GM21526 (cell line): ENCODE data around the gene SLC25A5.
"Not testable (repeated sequence)": the region's sequence is repeated elsewhere in the genome, so short reads cannot be mapped to it uniquely, and the experiment has no call there.

Experiments
- ATAC-seq: cut with Tn5 transposase; IDR thresholded peaks from one replicate; pipeline ENCODE4 v1.9.1; 2021; ENCODE audit warnings: moderate library complexity; ENCODE audit not compliant: unreplicated experiment, low FRiP score

Gene SLC25A5

GRCh38 chrX:119467842-119468550, at the start of gene SLC25A5:
TSS of gene SLC25A5 (plus strand) at chrX:119468444. CDS start at chrX:119468516, 72 bp downstream.
- peak; percentile 82 for ATAC-seq

GRCh38 chrX:119419146-119419545, 49.1 kb upstream of the SLC25A5 start:
- no peak for ATAC-seq

- ATAC-seq: no peak
Measured at GRCh38 chrX:119419898-119420297, 48.3 kb upstream of the SLC25A5 start.

GRCh38 chrX:119421016-119421705, 47.1 kb upstream of the SLC25A5 start:
- no peak for ATAC-seq

GRCh38 chrX:119423631-119424030, 44.6 kb upstream of the SLC25A5 start:
- no peak for ATAC-seq

GRCh38 chrX:119424999-119425398, 43.2 kb upstream of the SLC25A5 start:
- no peak for ATAC-seq

- peak; percentile 78 for ATAC-seq
Measured at GRCh38 chrX:119427024-119427794, 41.0 kb upstream of the SLC25A5 start.

GRCh38 chrX:119427795-119428185, 40.5 kb upstream of the SLC25A5 start:
- no peak for ATAC-seq

GRCh38 chrX:119429471-119429870, 38.8 kb upstream of the SLC25A5 start:
- no peak for ATAC-seq

- ATAC-seq: not testable (repeated sequence)
Measured at GRCh38 chrX:119441295-119441694, 26.9 kb upstream of the SLC25A5 start.

GRCh38 chrX:119442286-119442685, 26.0 kb upstream of the SLC25A5 start:
- no peak for ATAC-seq

GRCh38 chrX:119453202-119453601, 15.0 kb upstream of the SLC25A5 start:
- no peak for ATAC-seq

GRCh38 chrX:119455264-119455663, 13.0 kb upstream of the SLC25A5 start:
- ATAC-seq: no peak

GRCh38 chrX:119459181-119459580, 9.1 kb upstream of the SLC25A5 start:
- ATAC-seq: no peak

GRCh38 chrX:119465555-119465954, 2.7 kb upstream of the SLC25A5 start:
- ATAC-seq: no peak

GRCh38 chrX:119466970-119467369, 1.3 kb upstream of the SLC25A5 start:
- ATAC-seq: no peak

GRCh38 chrX:119467433-119467832, 811 bp upstream of the SLC25A5 start:
- ATAC-seq: no peak

- ATAC-seq: peak; percentile 65
Measured at GRCh38 chrX:119468551-119469312, 488 bp downstream of the SLC25A5 start.

GRCh38 chrX:119469313-119469635, 1.0 kb downstream of the SLC25A5 start:
- no peak for ATAC-seq

- ATAC-seq: no peak
Measured at GRCh38 chrX:119474615-119475388, 6.6 kb downstream of the SLC25A5 start.
